ENCODE measurements around the gene RNF10.

Gene RNF10

DNA sequence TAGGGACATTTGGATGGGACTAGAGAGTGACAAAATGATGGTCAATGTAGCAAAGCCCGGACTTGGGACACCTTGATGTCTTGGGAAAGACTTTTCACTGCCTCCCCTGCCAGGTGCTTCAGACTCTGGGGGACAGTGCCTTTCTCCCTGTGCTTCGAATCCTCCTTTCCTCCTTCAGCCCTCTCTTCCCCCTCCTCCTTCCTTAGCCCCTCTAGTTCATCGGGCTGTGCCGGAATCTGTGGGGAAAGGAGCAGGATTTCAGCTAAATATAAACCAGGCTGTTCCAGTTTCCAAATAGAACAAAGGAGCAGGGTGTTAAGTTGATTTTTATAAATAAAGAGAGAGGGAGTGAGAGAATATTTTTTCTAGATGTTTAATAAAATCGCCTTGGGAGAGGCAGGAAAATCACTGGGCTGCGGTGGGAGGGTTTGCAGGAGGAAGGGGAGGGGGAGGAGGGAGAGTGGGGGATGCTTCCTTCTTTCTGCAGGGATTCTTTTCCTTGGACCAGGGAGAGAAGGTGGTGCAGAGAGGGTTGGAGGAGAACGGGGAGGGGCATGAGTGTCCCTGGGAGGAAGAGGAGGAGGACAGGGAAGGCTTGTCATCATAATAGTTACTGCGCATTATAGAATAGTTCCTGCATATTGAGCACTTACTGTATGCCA, 84.9 kb downstream of the RNF10 start:
- no peak for DNase-seq

DNA sequence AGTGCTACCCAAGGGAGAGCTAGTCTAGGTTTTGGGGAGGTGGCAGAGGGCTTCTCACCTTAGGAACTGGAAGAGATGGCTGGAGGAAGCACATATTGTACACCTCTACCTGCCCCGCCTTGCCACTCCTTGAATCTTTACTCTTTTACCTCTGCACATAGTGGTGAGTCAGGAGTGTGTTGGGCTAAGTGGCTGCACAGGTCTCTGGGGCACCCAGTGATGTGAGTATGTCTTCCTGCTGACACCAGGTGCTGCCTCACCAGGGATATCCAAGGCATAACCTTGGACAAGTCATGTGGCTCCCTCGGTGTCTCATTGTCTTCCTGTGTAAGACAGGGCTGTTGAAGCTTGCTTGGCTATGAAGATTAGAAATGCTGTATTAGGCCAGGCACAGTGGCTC, 86.5 kb downstream of the RNF10 start:
- no peak for DNase-seq

- no peak for DNase-seq
Measured at GRCh38 chr12:120625557-120626419, 91.6 kb downstream of the RNF10 start.

All from MV-4-11 (cell line).